Endothelial cell of umbilical vein (primary cell): ENCODE results near the gene PPP1R1B. TPM values are rescaled to one million over a fixed set of nuclear protein-coding genes. Genes with fewer than 3 reads are reported as not detected.

ENCODE experiments used
- BruUV-seq: library from RNA; stranded (reverse); fragments of 400-500 nt; replicated peaks from 2 replicates; lab custom pipeline; 2021; lab: Mats Ljungman, UMichigan
- CTCF ChIA-PET: fragments of 300-600, 350-600 bp; sonication (Branson Sonifier 250); formaldehyde crosslinking; loops from one replicate; lab custom pipeline; 2021; ENCODE audit warnings: antibody characterized with exemption, inconsistent platforms; lab: Charles Lee
- POLR2A ChIA-PET: fragments of 300-600, 350-600 bp; sonication (Branson Sonifier 250); formaldehyde crosslinking; loops from one replicate; lab custom pipeline; 2021; ENCODE audit warnings: antibody characterized with exemption, inconsistent platforms; lab: Charles Lee
- DNase-seq: peaks from one replicate; pipeline ENCODE4 v3.0.0-alpha.2; 2011; ENCODE audit warnings: low read depth, low spot score
- FAIRE-seq: peaks from 2 replicates; lab custom pipeline; 2011; peaks lifted over from hg19 to GRCh38; lab: Jason Lieb, UNC
- H2AFZ ChIP-seq: 2 replicates; pipeline ENCODE4 v1.6.0; 2012; ENCODE audit warnings: low read depth, low read length, control low read depth, inconsistent platforms
- H3K27ac ChIP-seq: 2 replicates; pipeline ENCODE4 v1.5.1; 2011; ENCODE audit warnings: low read depth, mild to moderate bottlenecking, control low read depth, low read length, moderate library complexity; ENCODE audit not compliant: insufficient read depth
- H3K27me3 ChIP-seq, 2 experiments: 2 replicates each; pipeline versions ENCODE4 v1.6.0 to v1.6.1; 2011; ENCODE audit warnings: low read length in 2 of 2, mixed read lengths in 1 of 2; ENCODE audit not compliant: control insufficient read depth in 2 of 2, insufficient read depth in 2 of 2
- H3K36me3 ChIP-seq, 2 experiments: 2 replicates in 1 of 2; 3 replicates in 1 of 2; pipeline ENCODE4 v1.5.1; 2011; ENCODE audit warnings: low read length in 2 of 2, mild to moderate bottlenecking in 1 of 2, moderate library complexity in 1 of 2; ENCODE audit not compliant: control insufficient read depth in 2 of 2, insufficient read depth in 2 of 2; ENCODE audit errors: extremely low read depth in 1 of 2
- H3K4me1 ChIP-seq: 3 replicates; pipeline ENCODE4 v1.5.1; 2011; ENCODE audit warnings: mild to moderate bottlenecking, low read length; ENCODE audit not compliant: control insufficient read depth, insufficient read depth; ENCODE audit errors: extremely low read depth
- H3K4me2 ChIP-seq: 2 replicates; pipeline ENCODE4 v1.6.1; 2011; ENCODE audit warnings: low read length, control low read depth, mixed read lengths; ENCODE audit not compliant: insufficient read depth
- H3K4me3 ChIP-seq, 3 experiments: fragments of 200-600 bp in 1 of 3; sonication (generic), shearing (Covaris generic) in 1 of 3; replicated peaks in 1 of 3; 2 replicates each; pipeline ENCODE4 v1.5.1; 2011 to 2016; ENCODE audit warnings: control low read depth in 3 of 3, low read length in 3 of 3, mild to moderate bottlenecking in 2 of 3, inconsistent platforms in 1 of 3, low read depth in 1 of 3, moderate library complexity in 1 of 3; ENCODE audit not compliant: insufficient read depth in 1 of 3
- H3K79me2 ChIP-seq: 2 replicates; pipeline ENCODE4 v1.6.0; 2012; ENCODE audit warnings: low read length, inconsistent platforms; ENCODE audit not compliant: control insufficient read depth, insufficient read depth
- H3K9ac ChIP-seq: replicated peaks from 2 replicates; pipeline ENCODE3; 2011; ENCODE audit warnings: low read length, control low read depth; ENCODE audit not compliant: insufficient read depth; ENCODE audit errors: extremely low read depth
- H3K9me1 ChIP-seq: replicated peaks from 3 replicates; pipeline ENCODE4 v1.6.0; 2011; ENCODE audit warnings: mild to moderate bottlenecking, low read length; ENCODE audit not compliant: control insufficient read depth, insufficient read depth; ENCODE audit errors: extremely low read depth
- H3K9me3 ChIP-seq: replicated peaks from 2 replicates; pipeline ENCODE4 v1.5.1; 2012; ENCODE audit warnings: low read length, inconsistent platforms; ENCODE audit not compliant: control insufficient read depth, insufficient read depth
- H4K20me1 ChIP-seq: replicated peaks from 2 replicates; pipeline ENCODE3; 2011; ENCODE audit warnings: mild to moderate bottlenecking, low read length; ENCODE audit not compliant: control insufficient read depth, insufficient read depth; ENCODE audit errors: extremely low read depth
- EZH2 ChIP-seq: IDR thresholded peaks from 2 replicates; pipeline ENCODE4 v1.6.1; 2012; ENCODE audit warnings: borderline replicate concordance, low read depth, mild to moderate bottlenecking, moderate library complexity, low read length, inconsistent platforms; ENCODE audit not compliant: severe bottlenecking
- FOS ChIP-seq: IDR thresholded peaks from 2 replicates; pipeline ENCODE4 v1.6.1; 2011; ENCODE audit warnings: mild to moderate bottlenecking, low read length, moderate library complexity, borderline replicate concordance; ENCODE audit not compliant: insufficient read depth
- GATA2 ChIP-seq: IDR thresholded peaks from 2 replicates; pipeline ENCODE4 v1.7.0; 2011; ENCODE audit warnings: low read depth, mild to moderate bottlenecking, moderate library complexity, mixed read lengths, low read length; ENCODE audit not compliant: insufficient read length, insufficient read depth
- JUN ChIP-seq: IDR thresholded peaks from 2 replicates; pipeline ENCODE4 v1.6.1; 2011; ENCODE audit warnings: borderline replicate concordance, low read depth; ENCODE audit not compliant: insufficient read length, insufficient read depth
- MYC ChIP-seq: IDR thresholded peaks from one replicate; pipeline ENCODE4 v1.6.1; 2011; ENCODE audit warnings: mild to moderate bottlenecking, low read depth, low read length
- POLR2A ChIP-seq: IDR thresholded peaks from 2 replicates; pipeline ENCODE4 v1.6.1; 2012; ENCODE audit warnings: low read depth, mild to moderate bottlenecking, control low read depth, low read length
- POLR2AphosphoS5 ChIP-seq: IDR thresholded peaks from 2 replicates; pipeline ENCODE4 v1.6.1; 2012; ENCODE audit warnings: low read depth, mild to moderate bottlenecking, control low read depth, low read length, moderate library complexity; ENCODE audit not compliant: insufficient read depth
- dilution Hi-C: fragments of 300-500 bp; cut with MboI; formaldehyde crosslinking; loops from one replicate; pipeline ENCODE4 v1.15.0; 2019; ENCODE audit warnings: low sequenced_read_pairs; ENCODE audit not compliant: extremely low pct_ligation_motif_present
- intact Hi-C: fragments of 100-400 bp; cut with micrococcal nuclease; formaldehyde crosslinking; loops from one replicate; pipeline ENCODE4 v1.10.0; 2022
- polyA plus RNA-seq, 4 experiments: library from polyadenylated mRNA; depleted of rRNA in 3 of 4; stranded (reverse) in 3 of 4; unstranded in 1 of 4; fragments of >200 nt; gene quantifications; 2 replicates each; pipeline versions ENCODE4 v1.2.1 to v1.2.3, GENCODE V29; 2011 to 2012; ENCODE audit warnings: missing spikeins in 1 of 4
- total RNA-seq: library from RNA; stranded (reverse); gene quantifications from 2 replicates; pipeline ENCODE4 v1.2.3, GENCODE V29; 2021
- TF ChIP-seq, protein P1 (sequence below), 2 donors: IDR thresholded peaks; 1 replicate in 1 of 2; 2 replicates in 1 of 2; pipeline ENCODE4 v1.5.1; 2011; ENCODE audit warnings: low read length in 2 of 2, mild to moderate bottlenecking in 2 of 2, moderate library complexity in 2 of 2, control low read depth in 1 of 2, inconsistent platforms in 1 of 2, low read depth in 1 of 2; ENCODE audit not compliant: insufficient read depth in 1 of 2; ENCODE audit errors: extremely low read depth in 1 of 2
- TF ChIP-seq, protein P2 (sequence below): IDR thresholded peaks from 2 replicates; pipeline ENCODE4 v1.6.1; 2011; ENCODE audit not compliant: insufficient read depth, insufficient read length

Gene PPP1R1B
- total and polyA plus RNA-seq, 2 donors (not counting 3 experiments of a cell fraction or from before 2014, with no cell fraction given), result not detected

DNA sequence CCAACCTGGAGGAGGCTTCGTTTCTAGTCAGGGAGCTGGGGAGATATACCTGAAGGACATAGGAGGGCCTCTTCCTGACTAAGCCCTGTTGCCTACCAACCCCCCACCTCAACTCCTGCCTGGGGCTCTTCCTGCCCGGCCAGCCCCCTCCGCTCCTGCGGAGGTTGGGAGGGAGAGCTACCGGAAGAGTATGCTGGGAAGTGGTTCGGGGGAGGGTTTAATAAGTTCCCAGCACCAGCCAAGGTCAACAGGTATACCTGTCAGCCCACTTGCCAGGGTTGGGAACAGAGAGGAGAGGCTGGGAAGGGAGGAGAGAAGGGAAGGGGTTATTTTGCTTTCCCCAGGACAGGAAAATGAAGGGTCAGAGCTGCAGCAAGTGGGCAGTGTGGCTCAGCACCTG is 4.7 kb downstream of the PPP1R1B start:
- dilution Hi-C loops (loop anchor here (10.0 kb wide), 1 partner anchor 113 kb away; no protein-coding TSS in a partner anchor), intact Hi-C loops (no loop called here)
- Histone ChIP-seq H3K27me3 (peaks cover 38 to 46% of the 10 kb centered on the region in 2 experiments), H3K36me3 (no peaks in the 10 kb centered on the region), H3K27ac (no peak overlapping the region), H3K9ac (no peak overlapping the region), H3K9me3 (no peaks in the 10 kb centered on the region), H3K9me1 (no peaks in the 10 kb centered on the region), H3K4me1 (peaks cover 1% of the 10 kb centered on the region), H2AFZ (no peak overlapping the region), H4K20me1 (no peaks in the 10 kb centered on the region), H3K4me2 (no peak overlapping the region), H3K79me2 (no peaks in the 10 kb centered on the region), H3K4me3 (no peak overlapping the region)
- FAIRE-seq (no peak), DNase-seq (no peak)
- ChIA-PET POLR2A (no interaction called here), CTCF (interaction anchor here (0.7 to 6.4 kb wide), 4 partner anchors 7 to 129 kb away, joined by 3 to 141 read pairs (median 66); no protein-coding TSS in a partner anchor)
- TF ChIP-seq FOS (no peak), POLR2AphosphoS5 (no peak), JUN (no peak), MYC (no peak), GATA2 (no peak), EZH2 (no peak), POLR2A (no peak)
- TF ChIP-seq, protein P1, sequence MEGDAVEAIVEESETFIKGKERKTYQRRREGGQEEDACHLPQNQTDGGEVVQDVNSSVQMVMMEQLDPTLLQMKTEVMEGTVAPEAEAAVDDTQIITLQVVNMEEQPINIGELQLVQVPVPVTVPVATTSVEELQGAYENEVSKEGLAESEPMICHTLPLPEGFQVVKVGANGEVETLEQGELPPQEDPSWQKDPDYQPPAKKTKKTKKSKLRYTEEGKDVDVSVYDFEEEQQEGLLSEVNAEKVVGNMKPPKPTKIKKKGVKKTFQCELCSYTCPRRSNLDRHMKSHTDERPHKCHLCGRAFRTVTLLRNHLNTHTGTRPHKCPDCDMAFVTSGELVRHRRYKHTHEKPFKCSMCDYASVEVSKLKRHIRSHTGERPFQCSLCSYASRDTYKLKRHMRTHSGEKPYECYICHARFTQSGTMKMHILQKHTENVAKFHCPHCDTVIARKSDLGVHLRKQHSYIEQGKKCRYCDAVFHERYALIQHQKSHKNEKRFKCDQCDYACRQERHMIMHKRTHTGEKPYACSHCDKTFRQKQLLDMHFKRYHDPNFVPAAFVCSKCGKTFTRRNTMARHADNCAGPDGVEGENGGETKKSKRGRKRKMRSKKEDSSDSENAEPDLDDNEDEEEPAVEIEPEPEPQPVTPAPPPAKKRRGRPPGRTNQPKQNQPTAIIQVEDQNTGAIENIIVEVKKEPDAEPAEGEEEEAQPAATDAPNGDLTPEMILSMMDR (IDR thresholded peaks at IDR 0.05; ENCODE audit: extremely low read depth in 1 of 2, insufficient read depth in 1 of 2, low read depth in 1 of 2, low read length in 2 of 2), result no peak
- TF ChIP-seq, protein P2, sequence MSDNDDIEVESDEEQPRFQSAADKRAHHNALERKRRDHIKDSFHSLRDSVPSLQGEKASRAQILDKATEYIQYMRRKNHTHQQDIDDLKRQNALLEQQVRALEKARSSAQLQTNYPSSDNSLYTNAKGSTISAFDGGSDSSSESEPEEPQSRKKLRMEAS, result no peak
- BruUV-seq, result no TSS peak
